Natural killer cell (primary cell): ENCODE measurements around the gene DOCK6. TPM values are rescaled to one million over a fixed set of nuclear protein-coding genes. Genes with fewer than 3 reads are reported as not detected.

Experiments used
- ATAC-seq, 3 donors: fragments of 150-1000 bp in 2 of 3; fragments of 200-7000 bp in 1 of 3; cut with Tn5 transposase; 1 replicate in 1 of 3; 2 replicates in 2 of 3; pipeline ENCODE4 v1.10.0; 2021; ENCODE audit warnings: mild to moderate bottlenecking in 2 of 3, moderate library complexity in 2 of 3
- DNase-seq, 2 donors: peaks; one replicate each; pipeline versions ENCODE4 v3.0.0 to v3.0.0-alpha.2; 2013 to 2021; ENCODE audit warnings: mixed read lengths in 1 of 2
- H3K27ac ChIP-seq: one replicate; pipeline ENCODE4 v1.5.1; 2013; ENCODE audit warnings: mild to moderate bottlenecking, low read length
- H3K27me3 ChIP-seq: one replicate; pipeline ENCODE4 v1.6.1; 2013; ENCODE audit warnings: low read length; ENCODE audit not compliant: control insufficient read depth, insufficient read depth
- H3K36me3 ChIP-seq: one replicate; pipeline ENCODE4 v1.6.1; 2013; ENCODE audit warnings: low read length; ENCODE audit not compliant: control insufficient read depth, insufficient read depth
- H3K4me1 ChIP-seq: one replicate; pipeline ENCODE4 v1.6.1; 2013; ENCODE audit warnings: low read length; ENCODE audit not compliant: control insufficient read depth, insufficient read depth
- H3K4me3 ChIP-seq: one replicate; pipeline ENCODE4 v1.5.1; 2013; ENCODE audit warnings: low read length
- H3K9me3 ChIP-seq: one replicate; pipeline ENCODE4 v1.6.1; 2013; ENCODE audit warnings: low read length; ENCODE audit not compliant: control insufficient read depth, insufficient read depth
- H3K27ac Mint-ChIP-seq, 2 donors: one replicate each; pipeline ENCODE4 v1.8.0; 2022; ENCODE audit warnings: mild to moderate bottlenecking in 2 of 2, mixed read lengths in 2 of 2, moderate library complexity in 1 of 2
- H3K27me3 Mint-ChIP-seq, 2 donors: one replicate each; pipeline ENCODE4 v1.8.0; 2022; ENCODE audit warnings: low read depth in 2 of 2, mixed read lengths in 2 of 2
- H3K36me3 Mint-ChIP-seq: one replicate; pipeline ENCODE4 v1.8.0; 2022; ENCODE audit warnings: mixed read lengths
- H3K4me1 Mint-ChIP-seq, 2 donors: one replicate each; pipeline ENCODE4 v1.8.0; 2022; ENCODE audit warnings: mixed read lengths in 2 of 2
- H3K4me3 Mint-ChIP-seq: one replicate; pipeline ENCODE4 v1.8.0; 2022; ENCODE audit warnings: mild to moderate bottlenecking, moderate library complexity, mixed read lengths
- H3K9me3 Mint-ChIP-seq, 2 donors: one replicate each; pipeline ENCODE4 v1.8.0; 2022; ENCODE audit warnings: mixed read lengths in 2 of 2
- CTCF ChIP-seq: fragments of 200-600 bp; IDR thresholded peaks from one replicate; pipeline ENCODE4 v1.8.0; 2022; ENCODE audit warnings: antibody characterized with exemption
- WGBS: methylation state at CpG from one replicate; pipeline ENCODE4 v1.1.7; 2013; ENCODE audit warnings: missing lambda C conversion rate; ENCODE audit not compliant: insufficient coverage; 5-methylcytosine and 5-hydroxymethylcytosine counted together
- intact Hi-C: fragments of 100-400 bp; cut with micrococcal nuclease; formaldehyde crosslinking; loops from one replicate; pipeline ENCODE4 v1.14.2; 2022
- total RNA-seq, 4 donors: library from RNA; stranded (reverse); fragments of 120-200 nt in 1 of 4; gene quantifications; one replicate each; pipeline versions ENCODE4 v1.2.3 to v1.2.4, GENCODE V29; 2013 to 2022

The DOCK6 gene
- total RNA-seq, 3 donors from 2014 or later (not counting 1 experiment from before 2014, with no cell fraction given), result 0.82 to 2.3 (median 0.86) TPM

DNA sequence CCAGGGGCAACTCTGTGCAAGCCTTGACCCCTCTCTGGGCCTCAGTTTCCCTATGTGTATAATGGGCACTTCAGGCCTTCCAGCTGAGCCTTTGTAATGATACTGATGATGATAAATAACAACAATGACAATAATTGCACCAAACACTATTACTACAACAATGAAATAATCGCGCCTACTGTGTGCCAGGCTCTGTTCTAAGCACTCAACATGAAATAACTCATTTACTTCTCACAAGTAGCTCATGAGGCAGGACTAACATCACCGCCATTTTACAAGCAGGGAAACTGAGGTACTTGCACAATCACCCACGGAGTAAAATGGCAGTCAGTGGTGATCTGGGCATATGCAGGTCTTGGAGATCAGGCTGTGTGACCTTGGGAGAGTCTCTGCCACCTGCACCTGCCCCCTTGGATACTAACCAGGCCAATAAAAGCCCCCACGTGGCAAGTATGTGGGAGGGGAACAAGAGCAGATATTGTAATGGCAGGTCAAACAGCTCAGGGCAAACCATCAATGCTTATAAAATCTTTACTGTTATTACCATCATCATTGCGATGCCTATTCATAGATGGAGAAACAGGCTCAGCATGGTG, 23.4 kb downstream of the DOCK6 start:
- Mint-ChIP-seq H3K36me3 (no peaks in the 10 kb centered on the region), H3K4me3 (no peak overlapping the region), H3K27me3 (peaks cover 0 to 9% of the 10 kb centered on the region in 2 donors), H3K27ac (no peak overlapping the region), H3K4me1 (peaks cover 5 to 6% of the 10 kb centered on the region in 2 donors), H3K9me3 (no peaks in the 10 kb centered on the region)
- WGBS, result 96% methylated on average over 5 of the region's 6 CpGs
- intact Hi-C loops, result no loop called here
- Histone ChIP-seq H3K4me3 (no peak overlapping the region), H3K27ac (no peak overlapping the region), H3K36me3 (no peaks in the 10 kb centered on the region), H3K27me3 (no peaks in the 10 kb centered on the region), H3K4me1 (peaks cover 8% of the 10 kb centered on the region), H3K9me3 (peaks cover 18% of the 10 kb centered on the region)
- no peak for TF ChIP-seq CTCF
- DNase-seq (no peak), ATAC-seq (no peak)

DNA sequence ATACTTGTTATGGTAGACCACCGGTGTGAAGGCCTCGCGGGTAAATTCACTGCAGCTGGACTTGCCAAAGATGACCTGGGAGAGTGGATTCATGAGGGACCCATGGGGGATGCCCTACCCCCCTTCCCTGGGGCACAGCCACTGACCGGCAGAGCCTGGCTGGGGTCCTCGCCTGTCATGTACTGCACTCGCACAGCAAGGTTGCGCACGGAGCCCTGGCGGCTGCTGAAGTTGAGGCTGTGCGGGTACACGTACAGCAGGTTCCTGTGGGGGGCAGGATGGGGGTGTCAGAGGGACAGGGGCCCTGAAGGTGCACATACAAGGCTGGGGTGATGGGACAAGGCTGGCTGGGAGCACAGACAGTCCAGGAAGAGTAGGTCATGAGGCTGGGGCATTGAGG, 24.3 kb downstream of the DOCK6 start:
- intact Hi-C loops, result no loop called here
- ATAC-seq (no peak), DNase-seq (no peak)
- peaks cover under 1% of the 10 kb centered on the region for H3K4me1 ChIP-seq
- peaks cover 18% of the 10 kb centered on the region for H3K9me3 ChIP-seq
- no peaks in the 10 kb centered on the region for H3K36me3 ChIP-seq
- Mint-ChIP-seq H3K36me3 (no peaks in the 10 kb centered on the region), H3K27me3 (peaks cover 0 to 5% of the 10 kb centered on the region in 2 donors), H3K4me3 (no peak overlapping the region), H3K4me1 (no peaks in the 10 kb centered on the region), H3K27ac (no peak overlapping the region), H3K9me3 (no peaks in the 10 kb centered on the region)
- no peaks in the 10 kb centered on the region for H3K27me3 ChIP-seq
- no peak for TF ChIP-seq CTCF
- H3K4me3 ChIP-seq, result no peak overlapping the region
- no peak overlapping the region for H3K27ac ChIP-seq
- 88% methylated on average over 11 of the region's 11 CpGs for WGBS

- intact Hi-C loops, result no loop called here
- DNase-seq (no peak), ATAC-seq (no peak)
- Histone ChIP-seq H3K4me3 (no peak overlapping the region), H3K4me1 (no peaks in the 10 kb centered on the region), H3K9me3 (peaks cover 18% of the 10 kb centered on the region), H3K27ac (no peak overlapping the region), H3K36me3 (no peaks in the 10 kb centered on the region), H3K27me3 (no peaks in the 10 kb centered on the region)
- 95% methylated on average over 15 of the region's 15 CpGs for WGBS
- Mint-ChIP-seq H3K9me3 (no peaks in the 10 kb centered on the region), H3K27ac (no peak overlapping the region), H3K4me3 (no peak overlapping the region), H3K36me3 (no peaks in the 10 kb centered on the region), H3K27me3 (peaks cover 0 to 5% of the 10 kb centered on the region in 2 donors), H3K4me1 (no peaks in the 10 kb centered on the region)
- no peak for TF ChIP-seq CTCF
Observed at GRCh38 chr19:11237321-11237720, 25.0 kb downstream of the DOCK6 start.
